Heart left ventricle (tissue), 16 donors: ENCODE measurements around the gene CINP. TPM values are rescaled to one million over a fixed set of nuclear protein-coding genes. Genes with fewer than 3 reads are reported as not detected.

ENCODE experiments used
- ATAC-seq, 4 donors: fragments of 200-7000 bp; cut with Tn5 transposase; one replicate each; pipeline ENCODE4 v1.9.1; 2020 to 2022; ENCODE audit warnings: moderate library complexity in 4 of 4, mild to moderate bottlenecking in 3 of 4, moderate number of reproducible peaks in 1 of 4
- DNase-seq, 5 donors: peaks; one replicate each; pipeline ENCODE4 v3.0.0-alpha.2; 2020
- H3K27ac ChIP-seq, 12 donors: fragments of 200-600 bp; sonication (generic) in 4 of 12; one replicate each; pipeline versions ENCODE4 v1.5.0 to v1.8.0; 2016 to 2022; ENCODE audit warnings: mild to moderate bottlenecking in 2 of 12
- H3K27me3 ChIP-seq, 9 donors: fragments of 200-600 bp; sonication (generic) in 2 of 9; one replicate each; pipeline versions ENCODE4 v1.5.1 to v1.8.0; 2016 to 2022; ENCODE audit warnings: mild to moderate bottlenecking in 3 of 9
- H3K36me3 ChIP-seq, 9 donors: fragments of 200-600 bp; sonication (generic) in 2 of 9; one replicate each; pipeline versions ENCODE4 v1.5.0 to v1.8.0; 2018 to 2022; ENCODE audit warnings: mild to moderate bottlenecking in 2 of 9
- H3K4me1 ChIP-seq, 12 donors: fragments of 200-600 bp; sonication (generic) in 4 of 12; one replicate each; pipeline versions ENCODE4 v1.5.0 to v1.8.0; 2016 to 2022; ENCODE audit warnings: mild to moderate bottlenecking in 3 of 12
- H3K4me3 ChIP-seq, 12 donors: fragments of 200-600 bp; sonication (generic) in 4 of 12; one replicate each; pipeline versions ENCODE4 v1.5.0 to v1.8.0; 2017 to 2022; ENCODE audit warnings: mild to moderate bottlenecking in 9 of 12, moderate library complexity in 4 of 12
- H3K9me3 ChIP-seq, 12 donors: fragments of 200-600 bp; sonication (generic) in 4 of 12; one replicate each; pipeline versions ENCODE4 v1.5.0 to v1.8.0; 2016 to 2022; ENCODE audit warnings: mild to moderate bottlenecking in 1 of 12
- CTCF ChIP-seq, 12 donors: fragments of 200-600 bp; sonication (generic) in 4 of 12; IDR thresholded peaks; one replicate each; pipeline versions ENCODE4 v1.5.0 to v1.8.0; 2018 to 2022; ENCODE audit warnings: antibody characterized with exemption in 12 of 12, mild to moderate bottlenecking in 5 of 12
- POLR2A ChIP-seq, 2 donors: fragments of 450-650 bp; IDR thresholded peaks; one replicate each; pipeline ENCODE4 v1.6.1; 2017; ENCODE audit warnings: antibody characterized with exemption in 2 of 2, mild to moderate bottlenecking in 2 of 2, moderate library complexity in 2 of 2
- WGBS, 4 donors: extraction: QIAGEN DNeasy Blood & Tissue Kit in 2 of 4; methylation state at CpG; one replicate each; pipeline versions ENCODE4 v1.1.5 to v1.1.7; 2013 to 2018; 5-methylcytosine and 5-hydroxymethylcytosine counted together
- intact Hi-C, 10 donors: fragments of 100-400 bp; cut with DNase I; formaldehyde crosslinking; loops; one replicate each; pipeline versions ENCODE4 v1.11.1 to v1.14.2; 2022
- polyA plus RNA-seq, 2 donors: library from polyadenylated mRNA; stranded (reverse); fragments of 200-250 nt; gene quantifications; one replicate each; pipeline ENCODE4 v1.2.3, GENCODE V29; 2013
- total RNA-seq, 9 donors: library from RNA; depleted of rRNA in 2 of 9; stranded (reverse); fragments of >200 nt in 2 of 9; fragmentation: NEBNext Ultra II Directional in 3 of 9; extraction: Animal tissue kit (Norgen Biotek cat#: 25700) in 3 of 9; gene quantifications; one replicate each; pipeline versions ENCODE4 v1.1.0 to v1.2.4, GENCODE V29; 2016 to 2023
- donor health status: ischemic (EF 13 %, LVEDD 7.1; RV severe dilation, severe dysfunction).
- donor health status: healthy with polysubstance abuse.
- donor health status: DM: no; HTN: yes; CAD: no.
- donor health status: DM: no; HTN: no; CAD: no.
- donor health status: ischemic (EF 25% LVEDD 6.9; RV normal size, moderate dysfunction).
- donor health status: ischemic (EF 25% LVEDD 5.7; RV mildly dilated, moderate dysfunction).
- donor health status: healthy.
- donor health status: DM: yes; HTN: yes; CAD: no.
- donor health status: ischemic (EF 35%, LVEDD 5.7; RV mildly dilated, moderate dysfunction).
- donor health status: nonischemic (EF 11% LVEDD 7.7; RV severe dilation, severe dysfunction).
- donor health status: DM: yes; HTN: yes; CAD: no.
- donor health status: PGD.
- donor health status: ischemic (EF 29% LVEDD 5.4; RV normal size, mild dysfunction).
- donor health status: nonischemic (EF 23%, LVEDD 6.1; RV moderate dilation, normal function).

Gene CINP
- total and polyA plus RNA-seq, 11 donors, result 26.4 to 51.6 (median 35.3) TPM

- TF ChIP-seq CTCF (IDR thresholded peaks at IDR 0.05) (no peak), POLR2A (IDR thresholded peaks at IDR 0.05) (no peak)
- 96 to 98% (median 96%) methylated on average over 9 of the region's 9 CpGs for WGBS, 4 donors
- H3K4me1 ChIP-seq, result no peaks in the 10 kb centered on the region
- intact Hi-C loops, result no loop called here
- ATAC-seq (no peak), DNase-seq (no peak)
- no peaks in the 10 kb centered on the region for H3K27me3 ChIP-seq
- H3K9me3 ChIP-seq, result no peaks in the 10 kb centered on the region
- H3K27ac ChIP-seq, result no peak overlapping the region
- no peak overlapping the region for H3K4me3 ChIP-seq
- H3K36me3 ChIP-seq, result peaks cover 0 to 59% (median 36%) of the 10 kb centered on the region in 9 donors
Observed at GRCh38 chr14:102378830-102379229, 16.1 kb upstream of the CINP start.

- peaks cover 0 to 51% (median 36%) of the 10 kb centered on the region in 9 donors for H3K36me3 ChIP-seq
- intact Hi-C loops, result no loop called here
Observed at GRCh38 chr14:102377696-102378095, 15.0 kb upstream of the CINP start.

GRCh38 chr14:102375119-102375518, 12.4 kb upstream of the CINP start:
- Histone ChIP-seq H3K4me1 (peaks cover 0 to 16% (median 5%) of the 10 kb centered on the region in 12 donors), H3K9me3 (no peaks in the 10 kb centered on the region), H3K27ac (no peak overlapping the region), H3K27me3 (no peaks in the 10 kb centered on the region), H3K36me3 (peaks cover 0 to 39% (median 33%) of the 10 kb centered on the region in 9 donors), H3K4me3 (no peak overlapping the region)
- intact Hi-C loops, result no loop called here
- DNase-seq (no peak), ATAC-seq (no peak)
- TF ChIP-seq CTCF (IDR thresholded peaks at IDR 0.05) (no peak), POLR2A (IDR thresholded peaks at IDR 0.05) (no peak)
- WGBS, 4 donors, result 95 to 97% (median 96%) methylated on average over 5 of the region's 5 CpGs

More at GRCh38 chr14:102377696-102378095, 15.0 kb upstream of the CINP start:
- DNase-seq (no peak), ATAC-seq (no peak)
- no peaks in the 10 kb centered on the region for H3K27me3 ChIP-seq
- no peaks in the 10 kb centered on the region for H3K4me1 ChIP-seq
- TF ChIP-seq CTCF (IDR thresholded peaks at IDR 0.05) (no peak), POLR2A (IDR thresholded peaks at IDR 0.05) (no peak)
- no peaks in the 10 kb centered on the region for H3K9me3 ChIP-seq
- no peak overlapping the region for H3K27ac ChIP-seq
- no peak overlapping the region for H3K4me3 ChIP-seq

GRCh38 chr14:102374264-102374663, 11.6 kb upstream of the CINP start:
- intact Hi-C loops, result no loop called here
- Histone ChIP-seq H3K27me3 (no peaks in the 10 kb centered on the region), H3K4me3 (no peak overlapping the region), H3K36me3 (peaks cover 0 to 34% (median 28%) of the 10 kb centered on the region in 9 donors), H3K9me3 (no peaks in the 10 kb centered on the region), H3K4me1 (peaks cover 0 to 24% (median 5%) of the 10 kb centered on the region in 12 donors), H3K27ac (no peak overlapping the region)
- DNase-seq (no peak), ATAC-seq (no peak)
- no peak for TF ChIP-seq CTCF (IDR thresholded peaks at IDR 0.05)
- WGBS, 4 donors, result 80 to 87% (median 84%) methylated on average over 2 of the region's 2 CpGs
